Common myeloid progenitor, CD34-positive (primary cell): Measurements from ENCODE around the gene ARMC3.
"Not testable (repeated sequence)": the region's sequence is repeated elsewhere in the genome, so short reads cannot be mapped to it uniquely, and the experiment has no call there.

Source experiments
- CTCF ChIA-PET: fragments of 350-600 bp; sonication (Branson Sonifier 250); formaldehyde crosslinking; loops from one replicate; lab custom pipeline; 2021; ENCODE audit warnings: antibody characterized with exemption; lab: Charles Lee
- POLR2A ChIA-PET: fragments of 350-600 bp; sonication (Branson Sonifier 250); formaldehyde crosslinking; loops from one replicate; lab custom pipeline; 2021; ENCODE audit warnings: antibody characterized with exemption; lab: Charles Lee
- DNase-seq, 3 donors: peaks; one replicate each; pipeline versions ENCODE4 v3.0.0 to v3.0.0-alpha.2; 2013
- H3K27ac ChIP-seq, 2 experiments: 1 replicate in 1 of 2; 2 replicates in 1 of 2; pipeline ENCODE4 v1.7.0; 2013; ENCODE audit warnings: inconsistent platforms in 2 of 2, low read length in 2 of 2, mild to moderate bottlenecking in 2 of 2, low read depth in 1 of 2, moderate library complexity in 1 of 2; ENCODE audit not compliant: severe bottlenecking in 2 of 2, insufficient read depth in 1 of 2, poor library complexity in 1 of 2
- H3K27me3 ChIP-seq, 5 experiments: replicated peaks in 2 of 5; 1 replicate in 3 of 5; 2 replicates in 2 of 5; pipeline versions ENCODE4 v1.6.1 to v1.7.0; 2013; ENCODE audit warnings: low read length in 4 of 5, mild to moderate bottlenecking in 2 of 5, moderate library complexity in 2 of 5, inconsistent platforms in 1 of 5; ENCODE audit not compliant: insufficient read depth in 5 of 5, control insufficient read depth in 4 of 5
- H3K36me3 ChIP-seq, 4 experiments: 1 replicate in 2 of 4; 2 replicates in 2 of 4; pipeline versions ENCODE4 v1.6.1 to v1.7.0; 2013; ENCODE audit warnings: low read length in 3 of 4, control low read depth in 1 of 4, mild to moderate bottlenecking in 1 of 4; ENCODE audit not compliant: control insufficient read depth in 4 of 4, insufficient read depth in 4 of 4
- H3K4me1 ChIP-seq, 4 experiments: 1 replicate in 3 of 4; 2 replicates in 1 of 4; pipeline versions ENCODE4 v1.6.1 to v1.7.1; 2013; ENCODE audit warnings: low read length in 3 of 4, mild to moderate bottlenecking in 3 of 4, control low read depth in 1 of 4, inconsistent platforms in 1 of 4, moderate library complexity in 1 of 4; ENCODE audit not compliant: control insufficient read depth in 4 of 4, insufficient read depth in 4 of 4; ENCODE audit errors: control extremely low read depth in 1 of 4
- H3K4me3 ChIP-seq, 7 experiments: 1 replicate in 4 of 7; 2 replicates in 3 of 7; pipeline versions ENCODE4 v1.5.1 to v1.7.0; 2013; ENCODE audit warnings: mild to moderate bottlenecking in 7 of 7, low read length in 6 of 7, moderate library complexity in 6 of 7, inconsistent platforms in 2 of 7, low read depth in 2 of 7, control low read depth in 1 of 7; ENCODE audit not compliant: insufficient read depth in 4 of 7, control insufficient read depth in 1 of 7; ENCODE audit errors: extremely low read depth in 1 of 7
- H3K9me3 ChIP-seq, 5 experiments: 1 replicate in 4 of 5; 2 replicates in 1 of 5; pipeline versions ENCODE4 v1.6.1 to v1.7.1; 2013; ENCODE audit warnings: low read length in 4 of 5, mild to moderate bottlenecking in 2 of 5, inconsistent platforms in 1 of 5, low read depth in 1 of 5, moderate library complexity in 1 of 5; ENCODE audit not compliant: control insufficient read depth in 4 of 5, insufficient read depth in 2 of 5; ENCODE audit errors: control extremely low read depth in 1 of 5
- WGBS: methylation state at CpG from one replicate; pipeline ENCODE4 v1.1.5; 2013; ENCODE audit not compliant: insufficient coverage; 5-methylcytosine and 5-hydroxymethylcytosine counted together

ARMC3 gene

GRCh38 chr10:22899775-22900174 is 28.1 kb upstream of the ARMC3 start:
- H3K4me3 ChIP-seq = no peak overlapping the region
- CTCF ChIA-PET = no interaction called here

DNA sequence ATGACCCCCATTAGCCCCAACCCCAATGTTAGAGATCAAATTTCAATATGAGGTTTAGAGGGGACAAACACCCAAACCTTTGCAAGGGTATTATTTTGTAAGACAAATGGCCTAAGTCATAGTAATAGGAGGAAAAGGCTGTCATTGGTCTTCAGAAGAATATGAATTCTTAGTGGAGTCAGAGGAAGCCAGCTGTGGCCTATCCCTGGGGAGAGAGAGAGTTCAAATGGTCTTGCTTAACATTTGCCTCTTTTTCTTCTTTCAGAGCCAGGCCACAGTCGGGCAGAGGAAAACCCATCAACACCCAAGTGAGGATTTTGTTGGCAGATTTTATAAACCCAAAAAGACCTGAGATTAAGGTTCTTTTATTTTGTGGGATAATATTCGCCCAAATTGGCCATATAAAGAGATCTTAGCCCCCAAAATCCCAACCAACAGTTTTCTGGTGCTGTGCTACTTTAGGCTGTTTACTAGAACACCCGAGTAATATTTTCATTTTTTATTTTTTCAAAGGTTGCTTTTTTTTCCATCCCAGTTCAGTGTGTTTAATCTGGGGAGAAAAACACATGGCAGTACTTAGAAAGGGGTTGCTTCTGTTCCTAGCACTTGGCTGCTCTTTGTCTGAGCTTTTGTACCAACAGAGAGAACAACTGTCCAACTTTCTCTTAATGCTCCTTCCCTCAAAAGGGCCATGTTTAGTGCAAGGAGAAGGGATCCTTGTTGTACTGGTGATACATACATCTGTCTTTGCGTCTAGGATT is 26.8 kb upstream of the ARMC3 start:
- H3K27me3 ChIP-seq = no peaks in the 10 kb centered on the region
- H3K4me1 ChIP-seq = no peaks in the 10 kb centered on the region
- H3K27ac ChIP-seq = no peak overlapping the region
- ChIA-PET POLR2A (no interaction called here), CTCF (no interaction called here)
- WGBS = no CpG with 5 or more reads among the region's 4 CpGs
- DNase-seq = no peak
- H3K9me3 ChIP-seq = peaks cover 0 to 8% (median 0%) of the 10 kb centered on the region in 5 experiments
- no peaks in the 10 kb centered on the region for H3K36me3 ChIP-seq
- H3K4me3 ChIP-seq = no peak overlapping the region

More at GRCh38 chr10:22899775-22900174, 28.1 kb upstream of the ARMC3 start:
- Histone ChIP-seq H3K36me3 (no peaks in the 10 kb centered on the region), H3K27ac (no peak overlapping the region), H3K27me3 (no peaks in the 10 kb centered on the region), H3K4me1 (no peaks in the 10 kb centered on the region), H3K9me3 (peaks cover 0 to 4% (median 0%) of the 10 kb centered on the region in 5 experiments)
- 100% methylated on average over 1 of the region's 1 CpG for WGBS
- DNase-seq = no peak
- POLR2A ChIA-PET = no interaction called here

DNA sequence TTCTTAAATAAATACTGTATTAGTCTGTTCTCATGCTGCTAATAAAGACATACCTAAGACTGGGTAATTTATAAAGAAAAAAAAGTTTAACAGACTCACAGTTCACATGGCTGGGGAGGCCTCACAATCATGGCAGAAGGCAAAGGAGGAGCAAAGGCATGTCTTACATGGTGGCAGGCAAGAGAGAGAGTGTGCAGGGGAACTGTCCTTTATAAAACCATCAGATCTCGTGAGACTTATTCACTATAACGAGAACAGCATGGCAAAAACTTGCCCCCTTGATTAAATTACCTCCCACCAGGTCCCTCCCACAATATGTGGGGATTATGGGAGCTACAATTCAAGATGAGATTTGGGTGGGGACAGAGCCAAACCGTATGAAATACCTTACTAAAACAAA is 25.7 kb upstream of the ARMC3 start:
- H3K9me3 ChIP-seq, H3K36me3 ChIP-seq, H3K27me3 ChIP-seq, POLR2A ChIA-PET, H3K27ac ChIP-seq, DNase-seq, H3K4me3 ChIP-seq, CTCF ChIA-PET, H3K4me1 ChIP-seq: not testable (repeated sequence)
- WGBS = no CpG with 5 or more reads among the region's 3 CpGs

- H3K36me3 ChIP-seq = no peaks in the 10 kb centered on the region
- H3K27me3 ChIP-seq = no peaks in the 10 kb centered on the region
- ChIA-PET POLR2A (no interaction called here), CTCF (no interaction called here)
- no peak overlapping the region for H3K4me3 ChIP-seq
- no CpG with 5 or more reads among the region's 1 CpG for WGBS
- DNase-seq = no peak
- H3K27ac ChIP-seq = no peak overlapping the region
- H3K4me1 ChIP-seq = no peaks in the 10 kb centered on the region
- H3K9me3 ChIP-seq = peaks cover 3 to 15% (median 4%) of the 10 kb centered on the region in 5 experiments
Measured at GRCh38 chr10:22903694-22904093, 24.2 kb upstream of the ARMC3 start.

GRCh38 chr10:22906767-22907166 is 21.1 kb upstream of the ARMC3 start:
- Histone ChIP-seq H3K36me3 (no peaks in the 10 kb centered on the region), H3K4me1 (no peaks in the 10 kb centered on the region), H3K27me3 (no peaks in the 10 kb centered on the region), H3K9me3 (peaks cover 3 to 17% (median 5%) of the 10 kb centered on the region in 5 experiments), H3K27ac (no peak overlapping the region), H3K4me3 (no peak overlapping the region)
- WGBS = no CpG with 5 or more reads among the region's 2 CpGs
- ChIA-PET CTCF (no interaction called here), POLR2A (no interaction called here)
- no peak for DNase-seq

DNA sequence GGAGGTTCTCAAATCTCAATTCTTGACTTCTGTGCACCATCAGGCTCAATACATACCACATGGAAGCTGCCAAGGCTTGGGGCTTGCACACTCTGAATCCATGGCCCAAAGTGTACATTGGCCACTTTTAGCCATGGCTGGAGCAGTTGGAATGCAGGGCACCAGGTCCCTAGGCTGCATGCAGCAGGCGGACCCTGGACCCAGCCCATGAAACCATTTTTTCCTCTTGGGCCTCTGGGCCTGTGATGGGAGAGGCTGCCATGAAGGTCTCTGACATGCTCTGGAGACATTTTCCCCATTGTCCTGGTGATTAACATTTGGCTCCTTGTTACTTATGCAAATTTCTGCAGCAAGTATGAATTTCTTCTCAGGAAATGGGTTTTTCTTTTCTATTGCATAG is 19.0 kb upstream of the ARMC3 start:
- peaks cover 3 to 15% (median 5%) of the 10 kb centered on the region in 5 experiments for H3K9me3 ChIP-seq
- ChIA-PET CTCF (no interaction called here), POLR2A (no interaction called here)
- 86% methylated on average over 1 of the region's 1 CpG for WGBS
- no peaks in the 10 kb centered on the region for H3K27me3 ChIP-seq
- no peak overlapping the region for H3K4me3 ChIP-seq
- H3K27ac ChIP-seq = no peak overlapping the region
- no peaks in the 10 kb centered on the region for H3K36me3 ChIP-seq
- no peak for DNase-seq
- no peaks in the 10 kb centered on the region for H3K4me1 ChIP-seq

GRCh38 chr10:22909673-22910072 is 18.2 kb upstream of the ARMC3 start:
- WGBS = no CpG with 5 or more reads among the region's 1 CpG
- H3K9me3 ChIP-seq = peaks cover 3 to 15% (median 5%) of the 10 kb centered on the region in 5 experiments
- H3K27ac ChIP-seq, DNase-seq, H3K4me3 ChIP-seq, H3K27me3 ChIP-seq, POLR2A ChIA-PET, H3K4me1 ChIP-seq, H3K36me3 ChIP-seq, CTCF ChIA-PET: not testable (repeated sequence)
